Measurements from ENCODE around the gene FGF22.

The FGF22 gene

GRCh38 chr19:660793-661426 lies 21.2 kb downstream of the FGF22 start:
- in situ Hi-C loops (cut with MboI; ENCODE audit: low sequenced_read_pairs, unreplicated experiment), result no loop called here
- TF ChIP-seq, protein P1, sequence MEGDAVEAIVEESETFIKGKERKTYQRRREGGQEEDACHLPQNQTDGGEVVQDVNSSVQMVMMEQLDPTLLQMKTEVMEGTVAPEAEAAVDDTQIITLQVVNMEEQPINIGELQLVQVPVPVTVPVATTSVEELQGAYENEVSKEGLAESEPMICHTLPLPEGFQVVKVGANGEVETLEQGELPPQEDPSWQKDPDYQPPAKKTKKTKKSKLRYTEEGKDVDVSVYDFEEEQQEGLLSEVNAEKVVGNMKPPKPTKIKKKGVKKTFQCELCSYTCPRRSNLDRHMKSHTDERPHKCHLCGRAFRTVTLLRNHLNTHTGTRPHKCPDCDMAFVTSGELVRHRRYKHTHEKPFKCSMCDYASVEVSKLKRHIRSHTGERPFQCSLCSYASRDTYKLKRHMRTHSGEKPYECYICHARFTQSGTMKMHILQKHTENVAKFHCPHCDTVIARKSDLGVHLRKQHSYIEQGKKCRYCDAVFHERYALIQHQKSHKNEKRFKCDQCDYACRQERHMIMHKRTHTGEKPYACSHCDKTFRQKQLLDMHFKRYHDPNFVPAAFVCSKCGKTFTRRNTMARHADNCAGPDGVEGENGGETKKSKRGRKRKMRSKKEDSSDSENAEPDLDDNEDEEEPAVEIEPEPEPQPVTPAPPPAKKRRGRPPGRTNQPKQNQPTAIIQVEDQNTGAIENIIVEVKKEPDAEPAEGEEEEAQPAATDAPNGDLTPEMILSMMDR (IDR thresholded peaks at IDR 0.05; ENCODE audit: borderline replicate concordance, control extremely low read depth, extremely low read depth, insufficient read depth, missing control alignments), result no peak
- DNase-seq (ENCODE audit: low spot score), result no peak

- in situ Hi-C loops (cut with MboI; ENCODE audit: low sequenced_read_pairs, unreplicated experiment), result no loop called here
- TF ChIP-seq, protein P1 (IDR thresholded peaks at IDR 0.05; ENCODE audit: borderline replicate concordance, control extremely low read depth, extremely low read depth, insufficient read depth, missing control alignments), result no peak
- DNase-seq (ENCODE audit: low spot score), result peak; percentile 88
Measured at GRCh38 chr19:661427-662196, 21.9 kb downstream of the FGF22 start.

DNA sequence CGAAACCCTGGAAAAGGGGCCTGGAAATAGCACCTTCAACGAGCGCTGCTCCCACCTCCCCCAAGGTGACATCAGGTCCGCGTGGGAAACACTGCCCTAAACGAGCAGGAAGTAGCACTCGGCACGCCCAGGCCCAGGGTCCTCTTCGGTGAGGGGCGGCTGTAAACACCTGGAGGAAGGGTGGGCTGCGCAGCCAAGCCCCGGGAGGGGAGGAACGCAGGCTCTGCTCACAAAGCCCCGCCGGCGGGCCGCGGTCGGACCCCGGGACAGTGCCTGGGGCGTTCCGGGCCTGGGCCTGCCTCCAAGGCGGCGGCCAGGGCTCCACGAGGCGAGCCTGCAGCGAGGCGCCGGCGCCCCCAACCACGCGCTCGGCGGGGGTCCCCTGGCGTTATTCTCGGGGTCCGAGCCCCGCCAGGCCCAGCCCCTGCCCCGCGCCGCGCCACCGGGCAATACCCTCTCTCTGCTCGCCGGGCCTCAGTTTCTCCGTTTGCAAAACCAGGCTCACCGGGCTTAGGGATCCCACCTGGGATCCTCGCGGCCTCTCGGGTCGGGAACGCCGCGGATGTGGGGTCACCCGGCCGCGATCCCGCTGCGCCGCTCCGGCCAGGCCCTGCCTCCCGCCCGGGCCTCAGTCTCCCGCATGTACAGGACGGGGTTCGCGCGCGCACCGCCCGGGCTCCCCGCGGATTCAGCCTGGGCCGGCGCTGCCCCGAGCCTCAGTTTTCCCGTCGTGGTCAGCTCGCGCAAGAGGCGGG lies 22.7 kb downstream of the FGF22 start:
- TF ChIP-seq, protein P1 (IDR thresholded peaks at IDR 0.05; ENCODE audit: borderline replicate concordance, control extremely low read depth, extremely low read depth, insufficient read depth, missing control alignments), result no peak
- peak; percentile 83 for DNase-seq (ENCODE audit: low spot score)
- in situ Hi-C loops (cut with MboI; ENCODE audit: low sequenced_read_pairs, unreplicated experiment), result no loop called here

GRCh38 chr19:662962-663681 lies 23.4 kb downstream of the FGF22 start, which contains the start of gene RNF126:
TSS of gene RNF126 (minus strand) at chr19:663214. CDS start at chr19:663121, 93 bp downstream.
- peak; percentile 98 for DNase-seq (ENCODE audit: low spot score)
- TF ChIP-seq, protein P1 (IDR thresholded peaks at IDR 0.05; ENCODE audit: borderline replicate concordance, control extremely low read depth, extremely low read depth, insufficient read depth, missing control alignments), result no peak
- in situ Hi-C loops (cut with MboI; ENCODE audit: low sequenced_read_pairs, unreplicated experiment), result no loop called here

- DNase-seq (ENCODE audit: low spot score), result no peak
- TF ChIP-seq, protein P1 (IDR thresholded peaks at IDR 0.05; ENCODE audit: borderline replicate concordance, control extremely low read depth, extremely low read depth, insufficient read depth, missing control alignments), result no peak
- in situ Hi-C loops (cut with MboI; ENCODE audit: low sequenced_read_pairs, unreplicated experiment), result no loop called here
Measured at GRCh38 chr19:663682-664117, 24.0 kb downstream of the FGF22 start.
